Activated CD4-positive, alpha-beta T cell treated with anti-CD3 and anti-CD28 coated beads, Interleukin-2, amount 10 ng/mL, durations not matched to agents 7 days and 5 days (primary cell): ENCODE results near the gene TNFRSF14. TPM values are rescaled to one million over a fixed set of nuclear protein-coding genes. Genes with fewer than 3 reads are reported as not detected.
"Not testable (repeated sequence)": the region's sequence is repeated elsewhere in the genome, so short reads cannot be mapped to it uniquely, and the experiment has no call there.

Source experiments
- CTCF ChIA-PET: fragments of 350-600 bp; sonication (Branson Sonifier 250); formaldehyde crosslinking; loops from one replicate; lab custom pipeline; 2021; ENCODE audit warnings: antibody characterized with exemption; lab: Charles Lee
- POLR2A ChIA-PET: fragments of 350-600 bp; sonication (Branson Sonifier 250); formaldehyde crosslinking; loops from one replicate; lab custom pipeline; 2021; ENCODE audit warnings: antibody characterized with exemption; lab: Charles Lee
- DNase-seq: peaks from one replicate; pipeline ENCODE4 v3.0.0-alpha.2; 2020
- H3K27ac Mint-ChIP-seq: one replicate; pipeline ENCODE4 v1.8.0; 2021; ENCODE audit warnings: mild to moderate bottlenecking, moderate library complexity, mixed read lengths
- H3K27me3 Mint-ChIP-seq: one replicate; pipeline ENCODE4 v1.8.0; 2021; ENCODE audit warnings: mixed read lengths
- H3K36me3 Mint-ChIP-seq: one replicate; pipeline ENCODE4 v1.8.0; 2021; ENCODE audit warnings: low read depth, mixed read lengths
- H3K4me1 Mint-ChIP-seq: one replicate; pipeline ENCODE4 v1.8.0; 2021; ENCODE audit warnings: mixed read lengths
- H3K4me3 Mint-ChIP-seq: one replicate; pipeline ENCODE4 v1.8.0; 2021; ENCODE audit warnings: mild to moderate bottlenecking, moderate library complexity, mixed read lengths
- H3K9me3 Mint-ChIP-seq: one replicate; pipeline ENCODE4 v1.8.0; 2021; ENCODE audit warnings: mixed read lengths
- total RNA-seq, 2 experiments: library from RNA; stranded (reverse); gene quantifications; one replicate each; pipeline ENCODE4 v1.2.3, GENCODE V29; 2021

TNFRSF14 gene
- total RNA-seq, 2 experiments from 2014 or later = 182 to 192 TPM

GRCh38 chr1:2560299-2561073 is 4.3 kb downstream of the TNFRSF14 start:
- Mint-ChIP-seq H3K27ac (no peak overlapping the region), H3K9me3 (no peaks in the 10 kb centered on the region), H3K36me3 (peaks cover 20% of the 10 kb centered on the region), H3K4me1 (peaks cover 28% of the 10 kb centered on the region), H3K27me3 (no peaks in the 10 kb centered on the region), H3K4me3 (no peak overlapping the region)
- ChIA-PET POLR2A (no interaction called here), CTCF (interaction anchor here (0.7 to 4.1 kb wide), 5 partner anchors 12 to 226 kb away, joined by 3 to 17 read pairs (median 10); partner anchors contain the start of gene HES5)
- DNase-seq = no peak

GRCh38 chr1:2561446-2561845 is 5.3 kb downstream of the TNFRSF14 start:
- CTCF ChIA-PET = interaction anchor here (0.6 to 4.1 kb wide), 10 partner anchors 9 to 1033 kb away, joined by 3 to 17 read pairs (median 4); partner anchors contain the start of gene HES5
- no peaks in the 10 kb centered on the region for H3K27me3 Mint-ChIP-seq
- POLR2A ChIA-PET = no interaction called here
- DNase-seq = no peak
- peaks cover 21% of the 10 kb centered on the region for H3K4me1 Mint-ChIP-seq
- H3K27ac Mint-ChIP-seq = no peak overlapping the region
- H3K4me3 Mint-ChIP-seq = no peak overlapping the region
- peaks cover 18% of the 10 kb centered on the region for H3K36me3 Mint-ChIP-seq
- H3K9me3 Mint-ChIP-seq = no peaks in the 10 kb centered on the region

GRCh38 chr1:2561898-2562895 is 6.0 kb downstream of the TNFRSF14 start:
- H3K9me3 Mint-ChIP-seq = no peaks in the 10 kb centered on the region
- peaks cover 18% of the 10 kb centered on the region for H3K4me1 Mint-ChIP-seq
- peaks cover 14% of the 10 kb centered on the region for H3K36me3 Mint-ChIP-seq
- H3K27ac Mint-ChIP-seq = no peak overlapping the region
- H3K4me3 Mint-ChIP-seq = no peak overlapping the region
- ChIA-PET CTCF (interaction anchor here (0.8 to 4.1 kb wide), 7 partner anchors 8 to 31 kb away, joined by 3 to 17 read pairs (median 6); no protein-coding TSS in a partner anchor), POLR2A (no interaction called here)
- DNase-seq = no peak
- no peaks in the 10 kb centered on the region for H3K27me3 Mint-ChIP-seq

- POLR2A ChIA-PET = no interaction called here
Observed at GRCh38 chr1:2563205-2563604, 7.0 kb downstream of the TNFRSF14 start.

GRCh38 chr1:2564006-2564814 is 8.0 kb downstream of the TNFRSF14 start:
- Mint-ChIP-seq H3K4me1 (peaks cover 5% of the 10 kb centered on the region), H3K27me3 (no peaks in the 10 kb centered on the region), H3K27ac (no peak overlapping the region), H3K9me3 (no peaks in the 10 kb centered on the region), H3K36me3 (peaks cover 9% of the 10 kb centered on the region), H3K4me3 (no peak overlapping the region)
- ChIA-PET CTCF (interaction anchor here (1.6 to 4.1 kb wide), 2 partner anchors 14 kb away, joined by 6 to 17 read pairs; no protein-coding TSS in a partner anchor), POLR2A (interaction anchor here (1.5 kb wide), 1 partner anchor 8 kb away, joined by 3 read pairs; the partner anchor contains the start of gene TNFRSF14)
- no peak for DNase-seq

More at GRCh38 chr1:2563205-2563604, 7.0 kb downstream of the TNFRSF14 start:
- CTCF ChIA-PET = interaction anchor here (4.1 kb wide), 1 partner anchor 15 kb away, joined by 17 read pairs; no protein-coding TSS in a partner anchor
- H3K27ac Mint-ChIP-seq = no peak overlapping the region
- no peaks in the 10 kb centered on the region for H3K9me3 Mint-ChIP-seq
- no peak overlapping the region for H3K4me3 Mint-ChIP-seq
- peaks cover 14% of the 10 kb centered on the region for H3K36me3 Mint-ChIP-seq
- no peaks in the 10 kb centered on the region for H3K27me3 Mint-ChIP-seq
- DNase-seq = no peak
- H3K4me1 Mint-ChIP-seq = peaks cover 10% of the 10 kb centered on the region

GRCh38 chr1:2564815-2565374 is 8.7 kb downstream of the TNFRSF14 start:
- peaks cover 2% of the 10 kb centered on the region for H3K4me1 Mint-ChIP-seq
- no peak overlapping the region for H3K27ac Mint-ChIP-seq
- H3K9me3 Mint-ChIP-seq = no peaks in the 10 kb centered on the region
- peaks cover 9% of the 10 kb centered on the region for H3K36me3 Mint-ChIP-seq
- CTCF ChIA-PET = interaction anchor here (1.2 to 1.6 kb wide), 2 partner anchors 13 to 18 kb away, joined by 3 to 6 read pairs; no protein-coding TSS in a partner anchor
- DNase-seq = no peak
- no peaks in the 10 kb centered on the region for H3K27me3 Mint-ChIP-seq
- no peak overlapping the region for H3K4me3 Mint-ChIP-seq
- POLR2A ChIA-PET = interaction anchor here (1.5 kb wide), 1 partner anchor 9 kb away, joined by 3 read pairs; the partner anchor contains the start of gene TNFRSF14

- H3K27ac Mint-ChIP-seq = no peak overlapping the region
- H3K4me3 Mint-ChIP-seq = no peak overlapping the region
- CTCF ChIA-PET = interaction anchor here (1.2 kb wide), 1 partner anchor 17 kb away, joined by 3 read pairs; no protein-coding TSS in a partner anchor
- H3K36me3 Mint-ChIP-seq = peaks cover 5% of the 10 kb centered on the region
- POLR2A ChIA-PET = no interaction called here
- no peaks in the 10 kb centered on the region for H3K4me1 Mint-ChIP-seq
- no peaks in the 10 kb centered on the region for H3K9me3 Mint-ChIP-seq
- no peak for DNase-seq
- H3K27me3 Mint-ChIP-seq = no peaks in the 10 kb centered on the region
Observed at GRCh38 chr1:2566101-2567045, 10.2 kb downstream of the TNFRSF14 start.

GRCh38 chr1:2567083-2567679 is 11.0 kb downstream of the TNFRSF14 start:
- H3K4me1 Mint-ChIP-seq = no peaks in the 10 kb centered on the region
- H3K27me3 Mint-ChIP-seq = no peaks in the 10 kb centered on the region
- peaks cover 2% of the 10 kb centered on the region for H3K36me3 Mint-ChIP-seq
- H3K9me3 Mint-ChIP-seq = no peaks in the 10 kb centered on the region
- DNase-seq = no peak
- CTCF ChIA-PET = no interaction called here
- no peak overlapping the region for H3K4me3 Mint-ChIP-seq
- no peak overlapping the region for H3K27ac Mint-ChIP-seq
- POLR2A ChIA-PET = no interaction called here

GRCh38 chr1:2568187-2568816 is 12.1 kb downstream of the TNFRSF14 start:
- DNase-seq, H3K27me3 Mint-ChIP-seq, H3K9me3 Mint-ChIP-seq, H3K4me1 Mint-ChIP-seq, H3K4me3 Mint-ChIP-seq, POLR2A ChIA-PET, CTCF ChIA-PET, H3K27ac Mint-ChIP-seq, H3K36me3 Mint-ChIP-seq: not testable (repeated sequence)

GRCh38 chr1:2569060-2569459 is 12.9 kb downstream of the TNFRSF14 start:
- Mint-ChIP-seq H3K27me3 (no peaks in the 10 kb centered on the region), H3K9me3 (peaks cover 15% of the 10 kb centered on the region)
- no peak for DNase-seq

More at GRCh38 chr1:2569060-2569459, 12.9 kb downstream of the TNFRSF14 start:
- ChIA-PET CTCF (interaction anchor here (1.6 kb wide), 1 partner anchor 21 kb away, joined by 4 read pairs; no protein-coding TSS in a partner anchor), POLR2A (no interaction called here)
- H3K36me3 Mint-ChIP-seq = peaks cover 6% of the 10 kb centered on the region
- no peak overlapping the region for H3K4me3 Mint-ChIP-seq
- H3K27ac Mint-ChIP-seq = no peak overlapping the region
- H3K4me1 Mint-ChIP-seq = peaks cover 5% of the 10 kb centered on the region
